HG03108 (cell line): ENCODE data around the gene CAPNS1.

Experiments used
- ATAC-seq: cut with Tn5 transposase; IDR thresholded peaks from one replicate; pipeline ENCODE4 v1.9.1; 2021; ENCODE audit warnings: moderate library complexity; ENCODE audit not compliant: unreplicated experiment

CAPNS1 gene

GRCh38 chr19:36139473-36140303 is at the start of gene CAPNS1:
Gene CAPNS1, plus strand, starts transcription at chr19:36140066. Its CDS starts 946 bp downstream, at chr19:36141012.
- ATAC-seq = peak; percentile 77

- no peak for ATAC-seq
These were observed 48.8 kb upstream of the CAPNS1 start for GRCh38 chr19:36090910-36091695.

- no peak for ATAC-seq
These were observed 47.3 kb upstream of the CAPNS1 start for GRCh38 chr19:36092566-36092965.

- no peak for ATAC-seq
These were observed 46.7 kb upstream of the CAPNS1 start for GRCh38 chr19:36093146-36093662.

- ATAC-seq = no peak
These were observed 46.2 kb upstream of the CAPNS1 start for GRCh38 chr19:36093687-36094086.

- no peak for ATAC-seq
These were observed 42.8 kb upstream of the CAPNS1 start for GRCh38 chr19:36097036-36097435.

- no peak for ATAC-seq
These were observed 40.6 kb upstream of the CAPNS1 start for GRCh38 chr19:36099166-36099785.

- ATAC-seq = no peak
These were observed 39.4 kb upstream of the CAPNS1 start for GRCh38 chr19:36100476-36100875.

GRCh38 chr19:36101550-36102327 is 38.1 kb upstream of the CAPNS1 start:
- ATAC-seq = no peak

- ATAC-seq = no peak
These were observed 36.7 kb upstream of the CAPNS1 start for GRCh38 chr19:36103040-36103626.

- ATAC-seq = no peak
These were observed 35.9 kb upstream of the CAPNS1 start for GRCh38 chr19:36103842-36104552.

- ATAC-seq = no peak
These were observed 33.4 kb upstream of the CAPNS1 start for GRCh38 chr19:36106441-36106840.

- no peak for ATAC-seq
These were observed 32.9 kb upstream of the CAPNS1 start for GRCh38 chr19:36106991-36107390.

GRCh38 chr19:36108684-36109083 is 31.2 kb upstream of the CAPNS1 start:
- ATAC-seq = no peak

- ATAC-seq = no peak
These were observed 29.2 kb upstream of the CAPNS1 start, which contains the start of gene OVOL3 for GRCh38 chr19:36110487-36111199. Gene OVOL3, plus strand, starts transcription at chr19:36111143. Its CDS starts 60 bp downstream, at chr19:36111203.

- no peak for ATAC-seq
These were observed 28.7 kb upstream of the CAPNS1 start for GRCh38 chr19:36111200-36111539.

GRCh38 chr19:36112678-36113077 is 27.2 kb upstream of the CAPNS1 start:
- no peak for ATAC-seq

GRCh38 chr19:36113425-36113824 is 26.4 kb upstream of the CAPNS1 start:
- ATAC-seq = no peak
